ENCODE results near the gene PLEKHO2.
"Not testable (repeated sequence)": the region's sequence is repeated elsewhere in the genome, so short reads cannot be mapped to it uniquely, and the experiment has no call there.

PLEKHO2 gene

GRCh38 chr15:64810497-64811326 lies 31.0 kb upstream of the PLEKHO2 start:
- no peak for ATAC-seq (replicated peaks)
- H3K9me3 Mint-ChIP-seq: no peaks in the 10 kb centered on the region
- DNase-seq: no peak
- H3K27ac Mint-ChIP-seq: no peak overlapping the region
- no peak overlapping the region for H3K4me3 Mint-ChIP-seq
- peaks cover 5 to 19% of the 10 kb centered on the region in 2 donors for H3K27me3 Mint-ChIP-seq
- H3K4me1 Mint-ChIP-seq (ENCODE audit: low read depth in 2 of 2): peaks cover 0 to 3% of the 10 kb centered on the region in 2 donors
- H3K36me3 Mint-ChIP-seq (ENCODE audit: insufficient read depth): no peaks in the 10 kb centered on the region

- no peaks in the 10 kb centered on the region for H3K27me3 Mint-ChIP-seq
- H3K36me3 Mint-ChIP-seq (ENCODE audit: insufficient read depth): no peaks in the 10 kb centered on the region
- ATAC-seq (replicated peaks): no peak
These were observed 28.6 kb upstream of the PLEKHO2 start for GRCh38 chr15:64813075-64813474.

DNA sequence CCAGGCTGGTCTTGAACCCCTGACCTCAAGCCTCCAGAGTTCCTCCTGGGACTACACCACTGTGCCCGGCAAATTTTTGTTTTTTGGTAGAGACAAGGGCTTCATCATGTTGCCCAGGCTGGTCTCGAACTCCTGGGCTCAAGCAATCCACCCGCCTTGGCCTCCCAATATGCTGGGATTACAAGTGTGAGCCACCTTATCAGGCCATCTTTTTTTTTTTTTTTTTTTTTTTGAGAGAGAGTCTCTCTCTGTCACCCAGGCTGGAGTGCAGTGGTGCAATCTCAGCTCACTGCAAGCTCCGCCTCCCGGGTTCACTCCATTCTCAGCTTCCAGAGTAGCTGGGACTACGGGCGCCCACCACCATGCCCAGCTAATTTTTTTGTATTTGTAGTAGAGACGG lies 27.4 kb upstream of the PLEKHO2 start:
- H3K4me1 Mint-ChIP-seq (ENCODE audit: low read depth in 2 of 2); H3K9me3 Mint-ChIP-seq; H3K27me3 Mint-ChIP-seq; H3K4me3 Mint-ChIP-seq; H3K36me3 Mint-ChIP-seq (ENCODE audit: insufficient read depth); ATAC-seq (replicated peaks); DNase-seq; H3K27ac Mint-ChIP-seq: not testable (repeated sequence)

More at GRCh38 chr15:64813075-64813474, 28.6 kb upstream of the PLEKHO2 start:
- Mint-ChIP-seq H3K9me3 (no peaks in the 10 kb centered on the region), H3K27ac (peak overlapping the region in 1 of 2 donors; percentile 23), H3K4me3 (no peak overlapping the region), H3K4me1 (ENCODE audit: low read depth in 2 of 2) (peaks cover 0 to 5% of the 10 kb centered on the region in 2 donors)
- no peak for DNase-seq

DNA sequence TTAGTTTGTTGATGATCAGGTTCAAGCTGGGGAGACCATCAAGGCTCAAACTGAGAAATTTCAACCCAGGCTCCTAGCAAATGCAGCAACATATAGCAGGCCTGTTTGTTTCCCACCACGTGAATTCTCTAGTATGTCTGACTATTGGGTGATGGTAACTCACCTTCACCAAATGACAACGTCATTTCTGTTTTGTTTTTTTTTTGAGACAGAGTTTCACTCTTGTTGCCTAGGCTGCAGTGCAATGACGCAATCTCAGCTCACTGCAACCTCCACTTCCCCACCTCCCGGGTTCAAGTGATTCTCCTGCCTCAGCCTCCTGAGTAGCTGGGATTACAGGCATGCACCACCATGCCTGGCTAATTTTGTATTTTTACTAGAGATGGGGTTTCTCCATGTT lies 26.8 kb upstream of the PLEKHO2 start:
- peak overlapping the region in 1 of 2 donors; percentile 75 for H3K27ac Mint-ChIP-seq
- H3K27me3 Mint-ChIP-seq; H3K4me1 Mint-ChIP-seq (ENCODE audit: low read depth in 2 of 2); H3K36me3 Mint-ChIP-seq (ENCODE audit: insufficient read depth); ATAC-seq (replicated peaks); H3K9me3 Mint-ChIP-seq; H3K4me3 Mint-ChIP-seq; DNase-seq: not testable (repeated sequence)

DNA sequence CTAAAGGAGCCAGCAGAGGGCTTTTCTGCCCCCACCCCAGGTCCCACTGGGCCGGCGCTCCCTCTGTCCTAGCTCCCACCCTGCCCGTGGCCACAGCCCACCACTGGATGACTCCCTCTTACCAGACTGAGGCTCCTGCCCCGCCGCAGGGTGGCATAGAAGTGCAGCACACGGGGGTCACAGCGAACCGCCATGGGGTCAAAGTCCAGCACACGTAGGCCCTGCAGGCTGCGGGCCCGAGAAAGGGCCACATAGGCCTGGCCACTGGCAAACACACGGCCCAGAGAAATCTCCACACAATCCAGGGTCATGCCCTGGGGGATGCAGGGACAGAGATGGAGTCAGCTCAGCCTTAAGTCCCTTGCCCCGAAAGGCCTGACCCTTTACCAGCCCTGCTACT lies 25.3 kb upstream of the PLEKHO2 start:
- Mint-ChIP-seq H3K36me3 (ENCODE audit: insufficient read depth) (no peaks in the 10 kb centered on the region), H3K4me1 (ENCODE audit: low read depth in 2 of 2) (peaks cover 0 to 3% of the 10 kb centered on the region in 2 donors), H3K27ac (no peak overlapping the region), H3K27me3 (no peaks in the 10 kb centered on the region), H3K4me3 (no peak overlapping the region), H3K9me3 (no peaks in the 10 kb centered on the region)
- ATAC-seq (replicated peaks): no peak
- no peak for DNase-seq

GRCh38 chr15:64824929-64825430 lies 16.7 kb upstream of the PLEKHO2 start:
- no peaks in the 10 kb centered on the region for H3K27me3 Mint-ChIP-seq
- peak in 1 of 3 experiments; percentile 21 for DNase-seq
- H3K4me3 Mint-ChIP-seq: peak overlapping the region; percentile 80
- H3K4me1 Mint-ChIP-seq (ENCODE audit: low read depth in 2 of 2): peaks cover 27 to 33% of the 10 kb centered on the region in 2 donors
- peaks cover 13% of the 10 kb centered on the region for H3K36me3 Mint-ChIP-seq (ENCODE audit: insufficient read depth)
- ATAC-seq (replicated peaks): no peak
- no peak overlapping the region for H3K27ac Mint-ChIP-seq
- no peaks in the 10 kb centered on the region for H3K9me3 Mint-ChIP-seq

- Mint-ChIP-seq H3K27ac (peak within 1 kb of the TSS in 1 of 2 donors; percentile 76), H3K4me1 (ENCODE audit: low read depth in 2 of 2) (peaks cover 27 to 34% of the 10 kb centered on the region in 2 donors), H3K27me3 (no peaks in the 10 kb centered on the region), H3K9me3 (no peaks in the 10 kb centered on the region), H3K36me3 (ENCODE audit: insufficient read depth) (peaks cover 13% of the 10 kb centered on the region), H3K4me3 (peak within 1 kb of the TSS; percentile 80 to 83)
- peak; percentile 96 for ATAC-seq (replicated peaks)
- DNase-seq: peak; percentile 86 to 89 (median 87)
These were observed 16.1 kb upstream of the PLEKHO2 start, which contains the start of gene PIF1 for GRCh38 chr15:64825431-64826294. Gene PIF1 (minus strand): TSS chr15:64825647. CDS start chr15:64824335, 1,312 bp downstream.

GRCh38 chr15:64828985-64829384 lies 12.7 kb upstream of the PLEKHO2 start:
- H3K36me3 Mint-ChIP-seq (ENCODE audit: insufficient read depth): peaks cover 9% of the 10 kb centered on the region

DNA sequence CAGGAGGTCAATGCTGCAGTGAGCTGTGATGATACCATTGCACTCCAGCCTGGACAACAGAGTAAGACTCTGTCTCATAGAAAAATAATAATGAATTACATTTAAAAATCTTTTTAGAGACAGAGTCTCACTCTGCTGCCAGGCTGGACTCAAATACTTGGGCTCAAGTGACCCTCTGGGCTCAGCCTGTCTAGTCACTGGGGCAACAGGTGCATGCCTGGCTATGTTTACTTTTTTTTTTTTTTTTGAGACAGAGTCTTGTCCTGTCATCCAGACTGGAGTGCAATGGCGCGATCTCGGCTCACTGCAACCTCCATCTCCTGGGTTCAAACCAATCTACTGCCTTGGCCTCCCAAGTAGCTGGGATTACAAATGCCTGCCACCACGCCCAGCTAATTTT lies 8.0 kb upstream of the PLEKHO2 start:
- DNase-seq: no peak
- H3K9me3 Mint-ChIP-seq: no peaks in the 10 kb centered on the region
- no peak overlapping the region for H3K4me3 Mint-ChIP-seq
- ATAC-seq (replicated peaks): no peak
- no peaks in the 10 kb centered on the region for H3K27me3 Mint-ChIP-seq
- H3K4me1 Mint-ChIP-seq (ENCODE audit: low read depth in 2 of 2): peaks cover 26 to 35% of the 10 kb centered on the region in 2 donors
- no peak overlapping the region for H3K27ac Mint-ChIP-seq
- H3K36me3 Mint-ChIP-seq (ENCODE audit: insufficient read depth): peaks cover 11% of the 10 kb centered on the region

More at GRCh38 chr15:64828985-64829384, 12.7 kb upstream of the PLEKHO2 start:
- no peaks in the 10 kb centered on the region for H3K9me3 Mint-ChIP-seq
- no peak overlapping the region for H3K4me3 Mint-ChIP-seq
- H3K4me1 Mint-ChIP-seq (ENCODE audit: low read depth in 2 of 2): peaks cover 17 to 22% of the 10 kb centered on the region in 2 donors
- H3K27ac Mint-ChIP-seq: no peak overlapping the region
- ATAC-seq (replicated peaks): no peak
- no peaks in the 10 kb centered on the region for H3K27me3 Mint-ChIP-seq
- no peak for DNase-seq

- Mint-ChIP-seq H3K4me3 (peak overlapping the region; percentile 44 to 71), H3K27me3 (no peaks in the 10 kb centered on the region), H3K4me1 (ENCODE audit: low read depth in 2 of 2) (peaks cover 35 to 41% of the 10 kb centered on the region in 2 donors), H3K27ac (peak overlapping the region; percentile 66 to 82), H3K36me3 (ENCODE audit: insufficient read depth) (peaks cover 11% of the 10 kb centered on the region), H3K9me3 (no peaks in the 10 kb centered on the region)
- ATAC-seq (replicated peaks) (no peak), DNase-seq (no peak)
These were observed 5.6 kb upstream of the PLEKHO2 start for GRCh38 chr15:64836023-64836536.

DNA sequence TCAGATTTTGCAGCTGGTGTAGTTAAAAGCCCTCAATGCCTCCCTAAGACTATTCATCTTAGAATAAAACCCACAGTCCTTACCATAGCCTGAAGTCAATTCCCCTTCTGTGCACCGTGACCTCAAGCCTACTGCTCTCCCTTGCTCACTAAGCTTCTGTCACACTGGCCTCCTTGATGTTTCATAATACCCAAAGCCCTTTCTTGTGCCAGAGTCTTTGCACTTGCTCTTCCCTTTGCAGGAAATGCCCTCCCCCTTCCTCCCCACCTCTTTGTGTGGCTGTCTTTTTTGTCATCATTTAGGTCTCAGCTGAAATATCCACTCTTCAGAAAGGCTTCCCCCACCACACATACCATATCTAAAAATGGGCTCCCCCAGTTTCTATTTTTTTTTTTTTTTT lies 4.2 kb upstream of the PLEKHO2 start:
- H3K9me3 Mint-ChIP-seq: no peaks in the 10 kb centered on the region
- peaks cover 22% of the 10 kb centered on the region for H3K36me3 Mint-ChIP-seq (ENCODE audit: insufficient read depth)
- H3K4me1 Mint-ChIP-seq (ENCODE audit: low read depth in 2 of 2): peaks cover 39 to 46% of the 10 kb centered on the region in 2 donors
- no peaks in the 10 kb centered on the region for H3K27me3 Mint-ChIP-seq
- peak; percentile 16 for ATAC-seq (replicated peaks)
- DNase-seq: peak in 2 of 3 experiments; percentile 33 to 36
- peak overlapping the region; percentile 31 to 68 for H3K4me3 Mint-ChIP-seq
- H3K27ac Mint-ChIP-seq: peak overlapping the region in 1 of 2 donors; percentile 64

- no peaks in the 10 kb centered on the region for H3K9me3 Mint-ChIP-seq
- no peak for ATAC-seq (replicated peaks)
These were observed 713 bp upstream of the PLEKHO2 start for GRCh38 chr15:64841060-64841343.

More at GRCh38 chr15:64841060-64841343, 713 bp upstream of the PLEKHO2 start:
- H3K27me3 Mint-ChIP-seq: no peaks in the 10 kb centered on the region
- H3K4me1 Mint-ChIP-seq (ENCODE audit: low read depth in 2 of 2): peaks cover 66 to 75% of the 10 kb centered on the region in 2 donors
- peak overlapping the region; percentile 87 to 92 for H3K27ac Mint-ChIP-seq
- peak overlapping the region; percentile 78 to 86 for H3K4me3 Mint-ChIP-seq
- peaks cover 20% of the 10 kb centered on the region for H3K36me3 Mint-ChIP-seq (ENCODE audit: insufficient read depth)
- no peak for DNase-seq
